ENCODE data around the gene CRB1. TPM values are rescaled to one million over a fixed set of nuclear protein-coding genes. Genes with fewer than 3 reads are reported as not detected.

CRB1 gene
- total and polyA plus RNA-seq, 9 of the 15 experiments (the other 6 are each of a cell fraction or from before 2014, with no cell fraction given) = 0.04 to 0.10 TPM; not detected in 7

GRCh38 chr1:197399755-197400521 is 131.9 kb downstream of the CRB1 start (continued):
- TF ChIP-seq PBX2 (CRISPR knock-in tag; IDR thresholded peaks at IDR 0.05; ENCODE audit: low read depth) = no peak
- peak; percentile 77 for TF ChIP-seq PBX2 (tag; conservative IDR thresholded peaks at IDR 0.05; ENCODE audit: low read depth)
- no peak for TF ChIP-seq ETS2 (tag; IDR thresholded peaks at IDR 0.05; ENCODE audit: borderline replicate concordance, poor library complexity, severe bottlenecking)
- TF ChIP-seq ATF7 (IDR thresholded peaks at IDR 0.05) = peak; percentile 36; the same call in 1 of the 2 replicates
- peak; percentile 89 for TF ChIP-seq ATF3 (IDR thresholded peaks at IDR 0.05)
- no peak for TF ChIP-seq ATF3 (CRISPR knock-in tag; conservative IDR thresholded peaks at IDR 0.05)
- no peak for TF ChIP-seq SAP30 (IDR thresholded peaks at IDR 0.05; ENCODE audit: borderline replicate concordance, insufficient read depth, low read depth, low read length, poor library complexity, severe bottlenecking)
- TF ChIP-seq ZNF197 (CRISPR knock-in tag; IDR thresholded peaks at IDR 0.05; ENCODE audit: low read depth) = no peak
- peak; percentile 47; the same call in 1 of the 2 replicates for TF ChIP-seq REST (IDR thresholded peaks at IDR 0.05; ENCODE audit: borderline replicate concordance)
- no peak for TF ChIP-seq REST (CRISPR knock-in tag; IDR thresholded peaks at IDR 0.05; ENCODE audit: low read depth)
- no peak for TF ChIP-seq CBX2 (IDR thresholded peaks at IDR 0.05; ENCODE audit: insufficient read depth, low read length, poor library complexity, severe bottlenecking)
- no peak for TF ChIP-seq ZNF347 (CRISPR knock-in tag; IDR thresholded peaks at IDR 0.05; ENCODE audit: low read depth)
